ENCODE data around the gene PNPLA7.

DNA sequence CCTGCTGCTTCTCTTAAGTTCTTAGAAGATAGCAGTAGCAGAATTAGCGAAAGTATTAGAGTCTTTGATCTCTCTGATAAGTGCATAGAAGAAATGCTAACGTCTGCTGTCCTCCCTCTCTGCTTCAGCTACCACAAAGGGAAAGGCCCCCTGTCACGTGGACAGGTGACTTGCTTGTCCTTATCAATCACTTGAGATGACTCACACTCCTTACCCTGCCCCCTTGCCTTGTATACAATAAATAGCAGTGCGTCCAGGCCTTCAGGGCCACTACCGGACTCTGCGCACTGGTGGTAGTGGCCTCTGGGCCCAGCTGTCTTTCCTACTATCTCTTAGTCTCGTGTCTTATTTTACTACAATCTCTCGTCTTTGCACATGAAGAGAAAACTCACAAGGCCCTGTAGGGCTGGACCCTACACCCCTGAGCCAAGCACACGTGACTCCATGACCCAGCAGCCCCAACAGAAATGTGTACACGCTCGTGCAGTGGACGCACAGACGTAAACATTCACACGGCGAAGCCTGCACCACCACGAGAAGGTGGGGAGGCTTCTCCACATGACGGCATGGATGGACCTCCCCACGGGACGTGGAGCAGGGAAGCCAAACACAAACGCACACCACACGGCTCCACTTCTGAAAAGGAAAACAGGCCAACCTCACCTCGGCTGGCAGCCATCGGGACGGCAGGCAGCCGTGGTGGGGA is 38.3 kb downstream of the PNPLA7 start:
- TF ChIP-seq, protein P1, sequence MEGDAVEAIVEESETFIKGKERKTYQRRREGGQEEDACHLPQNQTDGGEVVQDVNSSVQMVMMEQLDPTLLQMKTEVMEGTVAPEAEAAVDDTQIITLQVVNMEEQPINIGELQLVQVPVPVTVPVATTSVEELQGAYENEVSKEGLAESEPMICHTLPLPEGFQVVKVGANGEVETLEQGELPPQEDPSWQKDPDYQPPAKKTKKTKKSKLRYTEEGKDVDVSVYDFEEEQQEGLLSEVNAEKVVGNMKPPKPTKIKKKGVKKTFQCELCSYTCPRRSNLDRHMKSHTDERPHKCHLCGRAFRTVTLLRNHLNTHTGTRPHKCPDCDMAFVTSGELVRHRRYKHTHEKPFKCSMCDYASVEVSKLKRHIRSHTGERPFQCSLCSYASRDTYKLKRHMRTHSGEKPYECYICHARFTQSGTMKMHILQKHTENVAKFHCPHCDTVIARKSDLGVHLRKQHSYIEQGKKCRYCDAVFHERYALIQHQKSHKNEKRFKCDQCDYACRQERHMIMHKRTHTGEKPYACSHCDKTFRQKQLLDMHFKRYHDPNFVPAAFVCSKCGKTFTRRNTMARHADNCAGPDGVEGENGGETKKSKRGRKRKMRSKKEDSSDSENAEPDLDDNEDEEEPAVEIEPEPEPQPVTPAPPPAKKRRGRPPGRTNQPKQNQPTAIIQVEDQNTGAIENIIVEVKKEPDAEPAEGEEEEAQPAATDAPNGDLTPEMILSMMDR (IDR thresholded peaks at IDR 0.05): no peak
- no peak for TF ChIP-seq EP300 (IDR thresholded peaks at IDR 0.05; ENCODE audit: low read depth)

Data from transverse colon (tissue), 3 donors.